HL-60 (cell line): ENCODE measurements around the gene RNF220.
A peak's percentile ranks its signal among the peaks of the same experiment; 100 is the strongest.

Experiments used
- DNase-seq, 2 experiments: peaks; one replicate each; pipeline ENCODE4 v3.0.0-alpha.2; 2010 to 2020; ENCODE audit warnings: low read depth in 1 of 2, low spot score in 1 of 2
- H3K27ac ChIP-seq: fragments of 250-450 bp; sonication (Bioruptor Pico); replicated peaks from 2 replicates; pipeline ENCODE4 v1.5.1; 2020; ENCODE audit warnings: mild to moderate bottlenecking, moderate library complexity
- H3K27me3 ChIP-seq: fragments of 250-450 bp; sonication (Bioruptor Pico); 2 replicates; pipeline ENCODE4 v1.5.1; 2021; ENCODE audit warnings: mild to moderate bottlenecking, moderate library complexity; ENCODE audit not compliant: insufficient read depth, poor library complexity, severe bottlenecking
- H3K4me3 ChIP-seq: replicated peaks from 2 replicates; pipeline ENCODE4 v1.5.1; 2011; ENCODE audit warnings: mild to moderate bottlenecking, control low read depth, low read length; ENCODE audit not compliant: insufficient read depth
- GABPA ChIP-seq: IDR thresholded peaks from 2 replicates; pipeline ENCODE4 v1.6.1; 2012; ENCODE audit warnings: low read depth
- POLR2AphosphoS5 ChIP-seq: IDR thresholded peaks from 2 replicates; pipeline ENCODE4 v1.6.1; 2012; ENCODE audit warnings: low read depth
- SPI1 ChIP-seq: IDR thresholded peaks from 2 replicates; pipeline ENCODE4 v1.6.1; 2012; ENCODE audit warnings: low read depth, mild to moderate bottlenecking, borderline replicate concordance
- TF ChIP-seq, protein P1 (sequence below): IDR thresholded peaks from one replicate; pipeline ENCODE4 v1.5.1; 2011; ENCODE audit warnings: low read length, control low read depth, inconsistent platforms; ENCODE audit not compliant: insufficient read depth
- TF ChIP-seq, protein P2 (sequence below): IDR thresholded peaks from 2 replicates; pipeline ENCODE4 v1.6.1; 2012; ENCODE audit warnings: low read depth; ENCODE audit not compliant: insufficient replicate concordance

RNF220 gene

DNA sequence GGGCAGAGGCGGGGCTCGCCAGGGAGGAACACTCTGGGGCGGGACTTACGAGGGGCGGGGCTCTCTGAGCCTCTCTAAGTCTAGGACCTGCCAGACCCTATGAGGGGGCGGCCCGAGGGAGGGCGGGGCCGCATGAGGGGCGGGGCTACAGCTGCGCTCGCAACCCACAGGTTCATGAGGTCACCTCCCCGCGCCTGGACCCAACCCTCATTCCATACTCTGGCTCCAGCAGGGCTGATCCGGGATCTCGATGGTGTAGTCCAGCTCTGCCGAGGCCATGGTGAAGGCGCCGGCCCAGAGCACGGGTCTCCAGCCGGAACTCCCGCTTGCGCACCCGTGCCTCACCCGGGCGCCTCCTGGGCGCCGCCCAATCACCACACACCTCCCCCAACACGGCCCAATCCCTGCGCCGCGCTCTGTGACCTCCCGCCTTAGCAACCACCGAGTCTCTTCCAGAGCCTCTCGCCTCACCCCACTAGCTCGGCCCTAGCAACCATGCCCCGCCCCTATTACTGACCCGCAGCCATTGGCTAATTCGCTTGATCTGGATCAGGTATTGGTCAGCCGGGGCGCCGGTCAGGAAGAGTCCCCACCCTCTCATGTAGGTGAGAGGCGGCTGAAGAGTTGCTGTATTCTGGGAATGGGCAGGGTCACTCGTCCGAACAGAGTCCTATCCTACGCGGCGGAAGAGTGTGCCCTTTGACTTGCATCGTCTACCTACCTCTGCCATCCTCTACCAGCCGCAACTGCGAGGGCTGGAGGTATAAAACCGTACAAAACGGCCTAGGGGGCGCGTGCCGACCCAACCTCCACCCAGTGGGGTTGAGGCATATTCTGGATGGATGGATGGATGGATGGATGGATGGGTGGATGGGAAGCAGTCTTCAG, 269.3 kb downstream of the RNF220 start, which contains the start of the genes ARMH1 and TMEM53:
TSS of gene ARMH1 (plus strand) at position 602 of the 888 bp plus-strand sequence. CDS start 14,984 bp downstream, outside the sequence.
TSS of gene TMEM53 (minus strand) at position 369 of the 888 bp plus-strand sequence. CDS start at position 279, 90 bp downstream.
- peak; percentile 96 to 99 for DNase-seq
- Histone ChIP-seq H3K27ac (peak within 1 kb of the TSS; percentile 80), H3K4me3 (peak within 1 kb of the TSS; percentile 60), H3K27me3 (no peaks in the 10 kb centered on the region)
- peak; percentile 53; the same call in 1 of the 2 replicates for TF ChIP-seq POLR2AphosphoS5
- no peak for TF ChIP-seq GABPA

DNA sequence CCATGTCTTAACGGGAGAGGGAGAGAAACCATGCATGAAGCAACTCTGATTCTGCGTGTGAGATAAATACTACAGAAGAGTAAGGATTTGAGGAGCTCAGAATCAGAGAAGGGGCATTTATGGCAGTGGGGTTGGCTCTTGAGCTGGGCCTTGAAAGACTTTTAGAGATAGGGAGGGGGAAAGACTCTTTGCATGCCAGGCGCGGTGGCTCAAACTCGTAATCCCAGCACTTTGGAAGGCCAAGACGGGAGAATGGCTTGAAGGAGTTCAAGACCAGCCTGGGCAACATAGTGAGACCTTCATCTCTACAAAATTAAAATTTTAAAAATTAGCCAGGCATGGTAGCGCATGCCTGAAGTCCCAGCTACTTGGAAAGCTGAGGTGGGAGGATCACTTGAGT, 270.1 kb downstream of the RNF220 start:
- TF ChIP-seq, protein P1, sequence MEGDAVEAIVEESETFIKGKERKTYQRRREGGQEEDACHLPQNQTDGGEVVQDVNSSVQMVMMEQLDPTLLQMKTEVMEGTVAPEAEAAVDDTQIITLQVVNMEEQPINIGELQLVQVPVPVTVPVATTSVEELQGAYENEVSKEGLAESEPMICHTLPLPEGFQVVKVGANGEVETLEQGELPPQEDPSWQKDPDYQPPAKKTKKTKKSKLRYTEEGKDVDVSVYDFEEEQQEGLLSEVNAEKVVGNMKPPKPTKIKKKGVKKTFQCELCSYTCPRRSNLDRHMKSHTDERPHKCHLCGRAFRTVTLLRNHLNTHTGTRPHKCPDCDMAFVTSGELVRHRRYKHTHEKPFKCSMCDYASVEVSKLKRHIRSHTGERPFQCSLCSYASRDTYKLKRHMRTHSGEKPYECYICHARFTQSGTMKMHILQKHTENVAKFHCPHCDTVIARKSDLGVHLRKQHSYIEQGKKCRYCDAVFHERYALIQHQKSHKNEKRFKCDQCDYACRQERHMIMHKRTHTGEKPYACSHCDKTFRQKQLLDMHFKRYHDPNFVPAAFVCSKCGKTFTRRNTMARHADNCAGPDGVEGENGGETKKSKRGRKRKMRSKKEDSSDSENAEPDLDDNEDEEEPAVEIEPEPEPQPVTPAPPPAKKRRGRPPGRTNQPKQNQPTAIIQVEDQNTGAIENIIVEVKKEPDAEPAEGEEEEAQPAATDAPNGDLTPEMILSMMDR = no peak
- TF ChIP-seq GABPA (no peak), SPI1 (no peak), POLR2AphosphoS5 (no peak)
- TF ChIP-seq, protein P2, sequence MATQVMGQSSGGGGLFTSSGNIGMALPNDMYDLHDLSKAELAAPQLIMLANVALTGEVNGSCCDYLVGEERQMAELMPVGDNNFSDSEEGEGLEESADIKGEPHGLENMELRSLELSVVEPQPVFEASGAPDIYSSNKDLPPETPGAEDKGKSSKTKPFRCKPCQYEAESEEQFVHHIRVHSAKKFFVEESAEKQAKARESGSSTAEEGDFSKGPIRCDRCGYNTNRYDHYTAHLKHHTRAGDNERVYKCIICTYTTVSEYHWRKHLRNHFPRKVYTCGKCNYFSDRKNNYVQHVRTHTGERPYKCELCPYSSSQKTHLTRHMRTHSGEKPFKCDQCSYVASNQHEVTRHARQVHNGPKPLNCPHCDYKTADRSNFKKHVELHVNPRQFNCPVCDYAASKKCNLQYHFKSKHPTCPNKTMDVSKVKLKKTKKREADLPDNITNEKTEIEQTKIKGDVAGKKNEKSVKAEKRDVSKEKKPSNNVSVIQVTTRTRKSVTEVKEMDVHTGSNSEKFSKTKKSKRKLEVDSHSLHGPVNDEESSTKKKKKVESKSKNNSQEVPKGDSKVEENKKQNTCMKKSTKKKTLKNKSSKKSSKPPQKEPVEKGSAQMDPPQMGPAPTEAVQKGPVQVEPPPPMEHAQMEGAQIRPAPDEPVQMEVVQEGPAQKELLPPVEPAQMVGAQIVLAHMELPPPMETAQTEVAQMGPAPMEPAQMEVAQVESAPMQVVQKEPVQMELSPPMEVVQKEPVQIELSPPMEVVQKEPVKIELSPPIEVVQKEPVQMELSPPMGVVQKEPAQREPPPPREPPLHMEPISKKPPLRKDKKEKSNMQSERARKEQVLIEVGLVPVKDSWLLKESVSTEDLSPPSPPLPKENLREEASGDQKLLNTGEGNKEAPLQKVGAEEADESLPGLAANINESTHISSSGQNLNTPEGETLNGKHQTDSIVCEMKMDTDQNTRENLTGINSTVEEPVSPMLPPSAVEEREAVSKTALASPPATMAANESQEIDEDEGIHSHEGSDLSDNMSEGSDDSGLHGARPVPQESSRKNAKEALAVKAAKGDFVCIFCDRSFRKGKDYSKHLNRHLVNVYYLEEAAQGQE = no peak
- H3K27me3 ChIP-seq = no peaks in the 10 kb centered on the region
- H3K4me3 ChIP-seq = no peak overlapping the region
- H3K27ac ChIP-seq = no peak overlapping the region; the same call in 1 of the 2 replicates
- no peak for DNase-seq

DNA sequence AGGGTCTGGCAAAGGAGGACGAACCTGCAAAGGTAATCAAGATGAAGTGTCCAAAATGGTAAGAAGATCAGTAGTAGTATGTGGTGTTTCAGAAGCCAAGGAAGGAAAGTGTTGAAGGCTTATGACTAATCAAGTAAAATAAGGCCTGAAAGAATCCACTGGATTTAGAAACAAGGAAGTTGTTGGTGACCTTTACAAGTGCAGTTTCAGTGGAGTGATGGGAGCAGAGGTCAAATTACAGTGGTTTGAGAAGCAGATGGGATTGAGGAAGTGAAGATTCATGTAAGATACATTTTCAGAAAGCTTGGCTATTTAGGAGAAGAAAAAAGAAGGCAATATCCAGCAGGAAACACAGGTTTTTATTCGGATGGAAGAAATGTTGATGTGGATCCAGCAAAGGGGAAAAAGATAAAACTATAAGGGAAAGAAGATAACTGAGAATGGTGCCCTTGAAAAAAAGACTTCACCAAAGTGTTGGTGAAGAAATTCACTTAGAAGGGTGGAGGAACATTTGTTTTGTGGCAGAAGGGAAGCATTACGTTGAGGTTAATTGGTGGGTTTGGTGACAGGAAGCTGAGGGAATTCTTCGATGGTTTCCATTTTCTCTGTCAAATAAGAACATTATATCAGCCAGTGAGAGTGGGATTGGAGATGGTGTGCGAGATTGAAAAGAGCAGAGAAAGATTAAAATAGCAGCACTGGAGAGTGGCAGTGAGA, 271.6 kb downstream of the RNF220 start:
- no peak overlapping the region for H3K4me3 ChIP-seq
- TF ChIP-seq GABPA (no peak), POLR2AphosphoS5 (peak; percentile 49; the same call in 1 of the 2 replicates), SPI1 (peak; percentile 95)
- TF ChIP-seq, protein P1 = no peak
- TF ChIP-seq, protein P2 = no peak
- H3K27me3 ChIP-seq = no peaks in the 10 kb centered on the region
- DNase-seq = peak; percentile 87 to 90
- H3K27ac ChIP-seq = peak overlapping the region; percentile 54
